HEK293 (cell line): Measurements from ENCODE around the gene TGFBRAP1.

Experiments used
- KLF7 ChIP-seq: fragments of 450-650 bp; formaldehyde crosslinking; IDR thresholded peaks from 2 replicates; pipeline ENCODE4 v1.5.1; 2016; ENCODE audit warnings: missing biosample characterization, missing genetic modification characterization, borderline replicate concordance
- TCF7L2 ChIP-seq: IDR thresholded peaks from 2 replicates; pipeline ENCODE4 v1.6.1; 2011; ENCODE audit warnings: low read depth, mild to moderate bottlenecking, inconsistent platforms, low read length, moderate library complexity, borderline replicate concordance
- YY1 ChIP-seq: fragments of 450-650 bp; formaldehyde crosslinking; IDR thresholded peaks from 2 replicates; pipeline ENCODE4 v1.5.1; 2018; ENCODE audit warnings: missing biosample characterization, missing genetic modification characterization
- ZNF549 ChIP-seq: fragments of 450-650 bp; IDR thresholded peaks from 2 replicates; pipeline ENCODE4 v1.5.1; 2018; ENCODE audit warnings: missing biosample characterization, missing genetic modification characterization, mild to moderate bottlenecking, inconsistent platforms, moderate library complexity
- TF ChIP-seq, protein P1 (sequence below): fragments of 450-650 bp; formaldehyde crosslinking; IDR thresholded peaks from 2 replicates; pipeline ENCODE4 v1.5.1; 2016; ENCODE audit warnings: missing biosample characterization, missing genetic modification characterization

DNA sequence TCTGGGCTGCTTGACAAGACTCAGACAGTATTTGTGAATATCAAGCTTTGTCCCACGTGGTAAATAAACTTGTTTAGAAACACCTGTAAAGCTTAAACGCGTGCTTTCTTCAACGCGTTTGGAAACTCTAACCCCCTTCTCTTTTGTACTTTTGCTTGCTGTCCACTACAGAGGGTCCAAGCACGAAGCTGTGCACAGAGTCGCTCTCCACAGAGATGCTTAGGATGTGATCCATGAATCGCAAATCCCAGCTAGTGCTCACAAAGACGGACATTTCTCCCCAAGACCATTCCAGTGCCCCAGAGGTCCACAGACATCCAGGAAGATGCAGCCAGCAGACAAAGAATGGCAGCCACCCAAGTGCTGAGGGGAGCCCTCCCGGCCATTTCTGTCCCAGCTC, 88.1 kb downstream of the TGFBRAP1 start, which contains the start of gene GPR45:
- TF ChIP-seq, protein P1, sequence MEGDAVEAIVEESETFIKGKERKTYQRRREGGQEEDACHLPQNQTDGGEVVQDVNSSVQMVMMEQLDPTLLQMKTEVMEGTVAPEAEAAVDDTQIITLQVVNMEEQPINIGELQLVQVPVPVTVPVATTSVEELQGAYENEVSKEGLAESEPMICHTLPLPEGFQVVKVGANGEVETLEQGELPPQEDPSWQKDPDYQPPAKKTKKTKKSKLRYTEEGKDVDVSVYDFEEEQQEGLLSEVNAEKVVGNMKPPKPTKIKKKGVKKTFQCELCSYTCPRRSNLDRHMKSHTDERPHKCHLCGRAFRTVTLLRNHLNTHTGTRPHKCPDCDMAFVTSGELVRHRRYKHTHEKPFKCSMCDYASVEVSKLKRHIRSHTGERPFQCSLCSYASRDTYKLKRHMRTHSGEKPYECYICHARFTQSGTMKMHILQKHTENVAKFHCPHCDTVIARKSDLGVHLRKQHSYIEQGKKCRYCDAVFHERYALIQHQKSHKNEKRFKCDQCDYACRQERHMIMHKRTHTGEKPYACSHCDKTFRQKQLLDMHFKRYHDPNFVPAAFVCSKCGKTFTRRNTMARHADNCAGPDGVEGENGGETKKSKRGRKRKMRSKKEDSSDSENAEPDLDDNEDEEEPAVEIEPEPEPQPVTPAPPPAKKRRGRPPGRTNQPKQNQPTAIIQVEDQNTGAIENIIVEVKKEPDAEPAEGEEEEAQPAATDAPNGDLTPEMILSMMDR (tag by site-specific recombination): no peak
- no peak for TF ChIP-seq YY1
- TF ChIP-seq ZNF549 (tag by site-specific recombination): no peak
- no peak for TF ChIP-seq TCF7L2
- no peak for TF ChIP-seq KLF7 (tag by site-specific recombination)
